ENCODE data around the gene ATP6V0A1.
"Not testable (repeated sequence)": the region's sequence is repeated elsewhere in the genome, so short reads cannot be mapped to it uniquely, and the experiment has no call there.

Gene ATP6V0A1

DNA sequence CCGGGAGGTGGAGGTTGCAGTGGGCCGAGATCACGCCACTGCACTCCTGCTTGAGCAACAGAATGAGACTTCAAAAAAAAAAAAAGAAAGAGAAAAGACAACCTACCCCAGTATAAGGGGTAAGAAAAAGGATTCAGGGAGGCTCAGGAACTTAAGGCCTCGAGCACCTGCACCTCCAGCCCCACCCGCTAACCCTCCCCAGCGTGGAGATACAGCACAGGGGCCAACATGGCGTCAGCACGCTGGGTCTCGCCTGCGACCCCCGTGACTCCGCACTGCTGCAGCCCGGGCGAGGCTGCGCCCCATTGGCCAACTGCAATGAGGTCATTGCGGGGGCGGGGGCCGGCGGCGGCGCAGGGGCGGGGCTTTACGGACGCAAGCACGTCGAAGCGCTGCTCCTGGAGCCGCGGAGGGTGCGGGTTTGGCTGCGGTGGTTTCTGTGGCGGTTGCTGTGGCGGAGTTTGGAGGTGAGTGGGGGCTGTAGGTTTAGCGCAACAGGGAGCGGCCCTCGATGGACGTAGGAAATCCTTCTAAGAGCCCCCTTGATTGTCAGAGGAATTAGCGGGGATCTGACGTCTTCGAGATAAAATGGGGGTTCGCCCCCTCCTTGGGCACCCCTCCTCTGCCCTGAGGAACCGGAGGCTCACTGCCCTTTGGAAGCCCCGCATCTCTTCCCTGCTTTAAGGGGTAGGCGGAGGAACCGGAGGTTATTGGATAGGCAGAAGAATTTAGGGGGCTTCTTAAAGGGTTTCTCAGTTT lies at the start of gene ATP6V0A1:
Gene ATP6V0A1, plus strand, starts transcription at position 382 of the 759 bp plus-strand sequence. CDS start 2,017 bp downstream, outside the sequence.
- peak; percentile 80 to 93 (median 84) for DNase-seq (ENCODE audit: low read depth in 3 of 3)

DNA sequence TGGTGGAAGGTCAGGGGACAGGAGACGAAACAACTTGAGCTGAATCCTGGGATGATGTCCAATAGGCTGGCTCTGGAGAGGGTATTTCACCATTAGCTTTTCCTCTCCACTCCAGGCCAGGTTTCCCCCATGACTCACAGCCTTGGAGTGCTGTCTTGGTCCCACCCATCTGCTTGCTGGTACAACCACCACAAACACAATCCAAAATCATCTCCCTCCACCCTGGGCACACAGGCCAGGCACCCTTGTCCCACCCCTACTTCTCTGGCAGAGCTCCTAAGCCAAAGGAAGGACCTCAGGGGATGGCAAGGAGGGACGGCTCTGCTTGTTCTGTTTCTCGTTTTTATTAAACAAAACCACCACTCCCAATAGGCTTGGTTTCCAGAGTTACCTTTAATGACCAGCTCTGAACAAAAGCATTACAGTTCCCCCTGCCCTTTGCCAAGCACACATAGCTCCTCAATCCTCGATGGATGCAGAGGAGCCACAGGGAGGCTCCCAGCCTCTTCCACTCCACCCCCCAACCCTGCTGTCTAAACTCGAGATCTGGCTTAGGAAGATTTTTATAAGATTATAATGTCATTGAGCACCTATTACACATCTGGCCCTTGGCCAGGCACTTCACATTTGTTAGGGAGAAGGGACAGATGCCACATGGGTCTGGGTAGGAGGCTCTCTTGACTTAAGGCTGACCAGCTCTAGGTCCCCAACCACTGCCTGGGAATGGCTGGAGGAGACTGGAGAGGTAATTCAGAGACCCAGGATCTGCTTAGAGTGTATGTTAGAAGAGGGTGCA lies 49.0 kb upstream of the ATP6V0A1 start:
- no peak for DNase-seq (ENCODE audit: low read depth in 3 of 3)

DNA sequence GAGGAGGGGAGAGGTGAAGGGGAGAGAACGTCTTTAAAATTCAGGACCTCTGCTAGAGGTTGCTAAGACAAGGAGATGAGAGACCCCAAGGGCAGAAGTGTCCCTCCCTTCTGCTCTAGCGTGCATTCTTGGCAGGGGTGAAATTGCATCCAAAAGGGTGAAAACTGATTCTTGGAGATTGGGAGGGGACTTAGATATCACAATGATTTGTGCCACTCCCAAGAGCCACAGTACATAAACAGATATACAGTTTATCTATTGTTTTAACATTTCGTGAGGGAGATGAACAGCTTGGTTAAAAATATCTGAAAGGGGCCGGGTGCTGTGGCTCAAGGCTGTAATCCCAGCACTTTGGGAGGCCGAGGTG lies 48.4 kb upstream of the ATP6V0A1 start:
- DNase-seq (ENCODE audit: low read depth in 3 of 3): no peak

DNA sequence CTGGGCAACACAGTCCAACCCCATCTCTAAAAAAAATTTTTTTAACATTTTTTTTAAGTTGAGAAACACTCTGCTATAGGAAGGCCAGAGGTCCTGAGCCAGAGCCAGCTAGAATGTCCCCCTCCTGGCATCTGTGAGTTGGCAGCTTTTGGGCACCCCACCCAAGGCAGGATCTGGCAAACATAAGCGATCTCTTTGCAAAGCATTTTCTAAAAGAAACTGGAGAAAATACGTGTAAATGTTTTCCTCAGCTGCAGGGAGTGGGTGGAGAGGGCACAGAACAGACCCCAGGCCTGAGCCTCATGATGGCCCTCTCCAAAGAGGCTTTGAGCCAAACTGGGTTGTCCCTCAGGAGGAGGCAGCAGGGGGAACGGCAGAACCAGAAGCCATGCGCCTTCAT lies 47.3 kb upstream of the ATP6V0A1 start:
- DNase-seq (ENCODE audit: low read depth in 3 of 3): no peak

DNA sequence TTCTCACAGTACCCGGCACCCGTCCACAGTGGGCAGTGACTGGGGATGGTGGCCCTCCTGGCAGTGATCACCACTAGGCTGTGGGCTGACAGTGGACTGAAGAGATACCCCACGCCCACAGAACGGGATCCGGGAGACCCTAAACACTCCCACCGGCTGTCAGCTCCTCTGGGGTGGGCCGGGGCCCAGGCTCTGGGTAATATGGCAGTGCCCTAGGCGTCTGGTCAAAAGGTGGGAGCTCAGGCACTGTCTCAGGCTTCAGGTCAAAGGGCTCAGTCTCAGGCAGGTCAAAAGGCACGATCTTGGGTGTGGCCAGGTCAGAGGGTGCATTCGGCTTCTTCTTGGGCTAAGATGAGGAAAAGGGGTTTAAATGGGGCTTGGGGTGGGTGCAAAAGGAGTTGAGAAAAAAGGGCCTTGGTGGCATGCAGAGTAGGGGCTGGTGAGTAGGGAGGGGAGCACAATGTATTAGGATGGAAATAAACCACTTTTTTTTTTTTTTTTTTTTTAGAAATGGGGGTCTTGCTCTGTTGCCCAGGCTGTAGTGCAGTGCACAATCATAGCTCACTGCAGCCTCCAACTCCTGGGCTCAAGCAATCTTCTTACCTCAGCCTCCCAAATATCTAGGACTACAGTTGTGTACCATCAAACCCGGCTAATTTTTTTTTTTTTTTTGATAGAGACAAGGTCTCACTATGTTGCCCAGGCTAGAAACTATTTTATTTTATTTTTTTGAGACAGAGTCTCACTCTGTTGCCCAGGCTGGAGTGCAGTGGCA lies 46.6 kb upstream of the ATP6V0A1 start:
- DNase-seq (ENCODE audit: low read depth in 3 of 3): no peak

DNA sequence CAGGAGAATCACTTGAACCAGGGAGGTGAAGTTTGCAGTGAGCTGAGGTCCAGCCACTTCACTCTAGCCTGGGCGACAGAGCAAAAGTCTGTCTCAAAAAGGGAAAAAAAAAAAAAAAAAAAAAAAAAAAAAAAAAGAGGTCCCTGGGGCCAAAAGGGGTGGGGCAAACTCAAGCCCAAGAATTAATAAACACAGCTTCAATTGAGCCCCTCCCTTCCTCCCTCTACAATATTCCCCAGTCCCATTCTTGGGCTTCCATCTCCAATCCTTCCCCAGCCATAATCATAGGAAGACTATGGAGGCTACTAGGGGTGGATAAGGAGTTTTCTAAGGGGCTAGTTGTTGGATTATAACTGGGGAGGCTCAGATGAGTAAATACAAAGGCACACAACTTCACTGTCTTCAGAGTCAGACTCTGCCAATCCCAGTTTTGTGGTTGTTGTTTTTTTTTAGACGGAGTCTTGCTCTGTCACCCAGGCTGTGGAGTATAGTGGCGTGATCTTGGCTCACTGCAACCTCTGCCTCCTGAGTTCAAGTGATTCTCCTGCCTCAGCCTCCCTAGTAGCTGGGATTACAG lies 45.1 kb upstream of the ATP6V0A1 start:
- no peak for DNase-seq (ENCODE audit: low read depth in 3 of 3)

DNA sequence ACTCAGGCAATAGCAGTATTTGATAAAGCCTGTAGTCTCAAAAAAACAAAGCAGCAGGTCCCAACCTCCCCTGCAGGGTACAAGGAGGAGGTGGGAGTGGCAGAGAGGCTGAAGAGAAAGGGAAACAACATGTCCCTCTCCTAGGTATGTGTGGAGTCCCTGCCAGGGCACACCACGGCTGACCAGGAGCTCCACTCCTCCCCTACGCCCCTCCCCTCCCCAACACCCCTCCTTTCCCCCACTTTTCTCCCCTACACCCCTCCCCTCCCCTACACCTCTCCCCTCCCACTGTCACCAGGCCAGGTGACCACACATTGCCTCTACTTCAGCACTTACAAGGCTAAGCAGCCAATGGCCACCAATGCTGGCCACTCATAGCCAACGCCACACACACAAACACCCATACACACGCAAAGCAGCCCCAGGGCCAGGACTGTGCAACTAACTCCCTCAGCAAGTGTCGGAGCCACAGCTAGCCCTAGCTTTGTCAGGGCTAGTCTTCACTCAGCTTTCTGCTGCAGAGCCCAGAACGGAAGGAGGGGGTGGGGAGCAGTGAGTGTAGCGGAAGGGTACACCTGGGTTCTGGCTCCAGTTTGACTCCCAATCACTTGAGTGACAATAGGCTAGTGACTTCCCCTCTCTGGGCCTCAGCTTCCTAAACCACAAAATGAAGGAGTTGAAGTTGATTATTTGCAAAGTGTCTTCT lies 43.8 kb upstream of the ATP6V0A1 start:
- peak; percentile 18 to 63 (median 32) for DNase-seq (ENCODE audit: low read depth in 3 of 3)

DNA sequence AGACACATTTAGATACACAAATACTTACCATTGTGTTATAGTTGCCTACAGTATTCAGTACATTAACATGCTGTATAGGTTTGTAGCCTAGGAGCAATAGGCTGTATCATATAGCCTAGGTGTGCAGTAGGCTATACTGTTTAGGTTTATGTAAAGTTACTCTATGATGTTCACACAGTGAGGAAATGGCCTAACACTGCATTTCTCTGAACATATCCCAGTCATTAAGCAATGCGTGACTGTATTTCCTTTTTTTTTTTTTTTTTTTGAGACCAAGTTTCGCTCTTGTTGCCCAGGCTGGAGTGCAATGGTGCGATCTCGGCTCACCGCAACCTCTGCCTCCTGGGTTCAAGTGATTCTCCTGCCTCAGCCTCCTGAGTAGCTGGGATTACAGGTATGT lies 40.7 kb upstream of the ATP6V0A1 start:
- DNase-seq (ENCODE audit: low read depth in 3 of 3): not testable (repeated sequence)

DNA sequence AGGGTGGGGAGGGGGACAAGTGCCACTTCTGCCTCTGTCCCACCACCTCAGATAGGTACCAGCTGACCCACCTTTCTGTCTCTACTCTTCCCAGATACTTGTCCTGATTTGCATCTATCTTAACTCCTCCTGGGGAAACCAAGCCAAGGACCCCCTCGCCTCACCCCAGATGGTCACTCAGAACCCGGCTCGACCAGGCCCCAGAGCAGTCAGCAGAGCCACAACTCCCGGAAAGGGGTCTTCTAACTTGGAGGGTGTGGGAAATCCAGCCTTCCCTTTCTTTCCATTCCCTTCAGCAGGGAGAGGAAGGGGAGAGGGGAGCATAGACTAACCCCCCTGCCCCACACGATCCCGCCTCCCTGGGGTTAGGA lies 37.6 kb upstream of the ATP6V0A1 start:
- DNase-seq (ENCODE audit: low read depth in 3 of 3): no peak

DNA sequence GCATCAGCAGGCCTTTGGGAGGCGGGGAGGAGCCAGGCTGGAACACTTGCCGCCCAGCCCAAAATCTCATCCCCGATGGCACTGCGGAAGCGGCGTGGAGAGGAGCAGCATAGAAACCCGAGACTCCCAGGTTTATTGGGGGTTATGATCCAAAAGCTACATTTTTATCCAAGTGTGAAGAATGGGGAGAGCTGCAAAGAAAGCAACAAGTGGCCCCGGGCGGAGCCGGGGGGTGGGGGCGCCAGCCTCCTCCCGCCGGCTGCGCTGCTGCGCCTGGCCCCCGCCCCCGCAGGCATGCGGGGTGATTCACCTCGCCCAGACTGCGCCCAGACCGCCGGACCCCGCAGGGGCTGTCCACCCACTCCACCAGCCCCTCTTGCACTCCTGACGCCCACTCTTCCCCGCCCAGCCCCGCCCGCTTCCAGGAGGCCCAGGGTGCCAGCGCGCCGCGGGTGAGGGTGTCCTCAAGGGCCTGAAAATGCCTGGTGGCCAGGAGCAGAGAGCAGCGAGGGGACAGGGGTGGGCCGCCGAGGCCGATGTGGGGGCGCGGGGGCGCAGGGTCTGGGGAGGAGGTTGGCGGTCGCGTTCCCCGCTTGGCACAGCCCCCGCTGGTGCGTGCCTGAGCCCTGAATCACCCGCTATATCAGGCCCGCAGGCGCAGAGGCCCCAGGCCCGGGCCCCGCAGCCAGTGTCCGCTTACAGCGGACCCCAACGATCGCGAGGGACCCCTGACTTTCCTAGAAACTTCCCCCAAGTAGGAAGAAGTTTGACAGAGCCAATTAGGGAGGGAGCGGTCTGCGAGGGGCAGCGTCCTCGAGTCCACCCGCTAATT lies 37.0 kb upstream of the ATP6V0A1 start:
- DNase-seq (ENCODE audit: low read depth in 3 of 3): peak in 1 of 3 experiments; percentile 11

DNA sequence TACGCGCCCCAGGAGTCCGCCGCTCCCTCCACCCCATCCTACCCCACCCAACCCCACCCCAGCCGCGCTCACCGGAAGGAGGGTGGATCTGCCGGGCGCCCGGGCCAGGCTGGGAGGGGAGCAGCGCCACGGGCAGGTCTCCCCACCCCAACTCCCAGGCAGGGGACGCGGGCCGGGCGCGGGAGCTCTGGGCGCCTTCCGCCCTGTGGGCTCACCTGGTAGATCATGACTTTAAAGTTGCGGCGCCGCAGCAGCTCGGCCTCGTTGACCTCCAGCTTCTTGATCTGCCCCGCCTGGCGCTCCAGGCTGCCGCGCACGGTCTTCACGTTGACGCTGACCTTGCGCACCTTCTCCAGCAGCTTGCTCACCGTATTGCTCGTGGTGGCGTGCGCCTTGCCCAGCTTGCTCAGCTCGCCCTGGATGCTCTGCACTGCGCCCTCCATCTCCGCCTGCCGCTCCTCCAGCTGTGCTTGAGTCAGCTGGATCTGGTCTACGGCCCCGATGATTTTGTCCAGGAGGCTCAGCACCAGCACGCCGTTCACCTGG lies 36.2 kb upstream of the ATP6V0A1 start:
- DNase-seq (ENCODE audit: low read depth in 3 of 3): peak in 1 of 3 experiments; percentile 32

DNA sequence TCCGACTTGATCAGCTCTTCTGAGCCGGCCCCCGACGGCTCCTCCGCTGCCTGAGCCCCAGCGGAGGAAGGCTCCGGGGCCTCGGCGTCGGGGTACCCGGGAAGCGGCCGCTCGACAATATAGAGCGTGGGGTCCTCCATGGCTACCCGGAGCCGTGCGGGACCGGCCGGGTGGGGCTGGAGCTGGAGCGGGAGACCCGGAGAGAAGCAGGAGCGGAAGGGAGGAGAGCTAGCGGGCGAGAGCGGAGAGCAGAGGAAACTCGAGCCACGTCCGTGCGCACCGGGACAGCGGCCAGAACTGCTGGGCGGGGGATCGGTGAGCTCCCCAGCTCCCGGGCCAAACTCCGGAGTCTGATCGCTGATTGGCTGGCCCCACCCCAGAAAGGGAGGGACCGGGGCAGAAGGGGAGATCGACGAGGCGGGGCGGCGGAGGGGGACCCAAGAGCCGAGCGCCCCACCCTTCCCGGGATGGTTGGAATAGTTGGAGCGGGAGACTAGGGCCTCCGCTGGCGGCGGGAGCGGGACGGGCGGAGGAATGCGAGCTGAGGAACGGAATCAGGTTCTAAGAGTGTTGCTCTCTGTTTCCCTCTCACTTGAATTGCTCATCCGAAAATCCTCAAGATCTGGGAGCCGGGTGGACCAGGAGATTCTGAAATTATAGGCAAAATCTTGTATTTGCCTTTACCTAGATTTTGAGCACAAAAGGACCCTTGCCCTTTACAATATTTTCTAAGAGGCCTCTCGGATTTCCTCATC lies 35.5 kb upstream of the ATP6V0A1 start, which contains the start of gene CAVIN1:
Gene CAVIN1, minus strand, starts transcription at position 299 of the 755 bp plus-strand sequence. Its CDS starts 159 bp downstream, at position 140.
- peak in 1 of 3 experiments; percentile 44 for DNase-seq (ENCODE audit: low read depth in 3 of 3)

DNA sequence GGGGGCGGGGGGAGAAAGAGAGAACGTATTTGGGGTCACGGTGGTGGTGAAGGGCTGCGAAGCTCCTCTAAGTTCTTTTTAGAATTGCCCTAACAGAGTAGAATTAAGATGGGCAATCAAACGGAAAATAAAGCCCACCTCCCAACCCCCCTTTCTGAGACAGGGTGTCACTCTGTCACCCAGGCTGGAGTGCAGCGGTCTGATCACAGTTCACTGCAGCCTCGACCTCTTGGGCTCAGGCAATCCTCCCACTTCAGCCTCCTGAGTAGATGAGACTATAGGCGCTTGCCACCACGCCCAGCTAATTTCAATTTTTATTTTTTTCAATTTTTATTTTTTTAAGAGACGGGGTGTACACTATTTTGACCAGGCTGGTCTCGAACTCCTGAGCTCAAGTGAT lies 34.9 kb upstream of the ATP6V0A1 start:
- DNase-seq (ENCODE audit: low read depth in 3 of 3): no peak

DNA sequence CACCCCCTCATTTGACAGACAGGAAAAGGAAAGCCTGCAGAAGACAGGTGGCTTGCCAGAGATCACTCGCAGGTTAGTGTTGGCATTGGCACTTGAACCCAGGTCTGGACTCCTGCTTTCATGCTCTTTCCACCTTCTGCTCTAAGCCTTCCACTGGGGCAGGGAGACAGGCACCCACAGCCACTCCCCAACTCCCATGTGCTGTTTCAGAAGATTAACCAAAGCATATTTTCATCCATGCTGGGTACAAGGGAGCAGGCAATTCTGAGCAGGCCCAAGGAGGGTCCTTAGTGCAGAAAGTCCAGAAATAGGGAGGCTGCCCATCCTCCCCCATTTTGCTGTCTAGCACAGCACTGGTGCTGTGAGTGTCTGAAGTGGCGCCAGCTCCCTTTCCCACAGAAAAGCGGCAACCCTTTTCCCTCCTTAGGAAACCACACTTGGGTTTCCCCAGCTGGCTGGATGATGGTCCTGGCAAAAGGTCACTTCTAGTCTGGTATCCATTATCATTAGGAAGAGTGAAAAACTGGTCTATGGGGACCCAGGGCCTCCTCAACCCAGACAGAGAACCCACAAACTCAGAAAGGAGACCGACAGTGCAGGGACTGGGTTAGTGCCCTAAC lies 33.6 kb upstream of the ATP6V0A1 start:
- no peak for DNase-seq (ENCODE audit: low read depth in 3 of 3)

DNA sequence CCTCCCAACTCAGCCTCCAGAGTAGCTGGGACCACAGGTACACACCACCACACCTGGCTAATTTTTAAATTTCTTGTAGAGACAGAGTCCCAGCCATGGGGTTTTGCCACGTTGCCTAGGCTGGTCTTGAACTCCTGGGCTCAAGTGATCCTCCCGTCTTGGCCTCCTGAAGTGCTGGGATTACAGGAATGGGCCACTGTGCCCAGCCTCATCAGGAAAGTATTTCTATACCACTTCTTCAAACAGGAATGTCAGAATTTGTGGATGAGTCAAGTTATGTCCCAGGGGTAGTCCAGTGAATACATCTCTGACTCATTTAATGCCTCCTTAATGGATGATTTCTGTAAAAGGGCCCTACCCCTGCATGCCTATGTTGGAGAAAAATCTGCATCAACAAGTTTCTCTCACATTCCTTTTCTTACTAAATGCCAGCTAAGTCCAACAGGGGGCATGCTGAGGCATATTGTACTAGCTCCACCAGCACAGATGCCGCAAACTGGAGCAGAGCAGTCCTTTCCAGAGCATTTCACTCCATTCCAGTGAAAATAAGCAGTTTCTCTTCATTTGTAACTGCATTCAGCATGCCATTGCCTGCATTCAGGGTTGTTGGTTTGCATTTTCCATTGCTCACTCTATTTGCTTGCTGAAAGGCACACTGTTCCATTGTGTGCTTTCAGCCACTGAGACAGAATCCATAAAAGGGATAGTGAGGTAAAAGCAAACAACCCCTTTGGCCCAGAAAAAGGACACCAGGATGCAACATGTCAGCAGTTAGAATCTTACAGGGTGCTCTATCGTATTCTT lies 30.3 kb upstream of the ATP6V0A1 start:
- peak in 2 of 3 experiments; percentile 14 to 16 for DNase-seq (ENCODE audit: low read depth in 3 of 3)

DNA sequence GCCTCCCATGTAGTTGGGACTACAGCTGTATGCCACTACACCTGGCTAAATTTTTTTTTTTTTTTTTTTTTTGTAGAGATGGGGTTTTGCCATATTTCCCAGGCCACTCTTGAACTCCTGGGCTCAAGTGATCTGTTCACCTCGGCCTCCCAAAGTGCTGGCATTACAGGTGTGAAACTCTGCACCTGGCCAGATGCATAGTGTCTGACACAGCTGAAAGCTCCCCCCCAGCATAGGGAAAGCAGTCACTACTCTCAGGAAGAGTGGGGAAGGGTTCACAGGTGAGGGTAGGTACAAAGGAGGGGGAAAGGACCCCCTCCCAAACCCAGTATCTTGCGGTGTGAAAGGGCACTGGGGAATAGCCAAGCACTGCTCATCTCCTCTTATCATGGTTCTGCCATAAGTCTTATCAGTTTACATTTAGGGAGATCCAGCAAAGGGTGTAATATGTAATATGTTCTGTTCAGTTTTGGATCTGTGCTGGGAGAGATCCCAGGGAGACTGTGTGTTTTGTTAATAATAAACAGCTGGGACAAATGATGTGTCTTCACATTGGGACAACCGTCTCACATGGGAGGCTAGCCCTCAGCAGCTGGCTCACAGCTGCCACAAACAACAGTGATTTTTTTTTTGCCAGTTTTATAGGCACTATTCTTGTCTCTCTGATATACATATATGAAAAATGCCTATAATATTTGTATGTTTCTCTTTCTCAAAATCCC lies 28.8 kb upstream of the ATP6V0A1 start:
- DNase-seq (ENCODE audit: low read depth in 3 of 3): no peak

DNA sequence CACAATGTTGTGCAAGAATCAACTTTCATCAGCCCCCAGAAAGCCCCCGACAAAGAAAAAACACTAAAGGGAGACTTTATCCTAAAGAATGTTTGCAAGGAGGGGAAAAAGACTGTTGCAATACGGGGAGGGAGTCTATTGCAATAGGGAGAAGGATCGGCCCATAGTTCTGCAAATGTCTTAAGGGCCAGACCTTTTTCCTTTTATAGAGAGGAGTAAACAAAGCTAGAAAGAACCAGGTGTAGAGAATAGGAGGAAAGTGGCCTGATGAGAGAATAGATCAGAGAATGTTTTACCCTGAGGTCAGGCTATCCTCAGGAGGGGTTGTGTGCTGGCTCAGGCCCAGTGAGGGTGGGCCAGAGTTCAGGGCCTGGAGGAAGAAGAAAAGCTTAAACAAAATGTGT lies 26.9 kb upstream of the ATP6V0A1 start:
- DNase-seq (ENCODE audit: low read depth in 3 of 3): no peak
